HFF-Myc (cell line): ENCODE data around the gene CNTNAP4.

Experiments
- DNase-seq: peaks from one replicate; pipeline ENCODE4 v3.0.0-alpha.2; 2011; ENCODE audit warnings: low read depth; ENCODE audit errors: extremely low read depth
- H3K4me3 ChIP-seq: replicated peaks from 2 replicates; pipeline ENCODE4 v1.5.1; 2011; ENCODE audit warnings: low read depth, mild to moderate bottlenecking, control low read depth, low read length
- CTCF ChIP-seq: IDR thresholded peaks from 2 replicates; pipeline ENCODE4 v1.5.1; 2012; ENCODE audit warnings: mild to moderate bottlenecking, low read depth, low read length, control low read depth; ENCODE audit errors: missing control alignments

Gene CNTNAP4

GRCh38 chr16:76502555-76502954 is 225.4 kb downstream of the CNTNAP4 start:
- DNase-seq: no peak
- no peak overlapping the region for H3K4me3 ChIP-seq
- no peak for TF ChIP-seq CTCF

DNA sequence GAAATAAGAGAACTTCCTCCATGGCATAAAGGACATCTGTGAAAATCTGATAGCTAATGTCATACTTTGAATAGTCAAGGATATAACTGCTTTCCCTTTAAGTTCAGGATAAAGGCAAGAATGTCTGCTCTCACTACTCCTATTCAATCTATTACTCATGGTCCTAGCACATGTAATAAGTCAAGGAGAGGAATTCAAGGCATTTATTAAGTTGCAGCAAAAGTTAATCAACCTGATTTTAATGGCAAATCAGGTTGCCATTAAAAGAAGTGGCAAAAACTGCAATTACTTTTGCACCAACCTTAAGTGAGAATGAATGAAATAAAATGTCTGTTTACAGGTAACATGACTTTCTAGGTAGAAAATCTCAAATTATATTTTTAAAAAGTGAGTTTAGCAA is 225.9 kb downstream of the CNTNAP4 start:
- H3K4me3 ChIP-seq: no peak overlapping the region
- no peak for TF ChIP-seq CTCF
- DNase-seq: no peak

- DNase-seq: no peak
- no peak for TF ChIP-seq CTCF
- no peak overlapping the region for H3K4me3 ChIP-seq
Measured at GRCh38 chr16:76511203-76511602, 234.0 kb downstream of the CNTNAP4 start.

- no peak for TF ChIP-seq CTCF
- H3K4me3 ChIP-seq: no peak overlapping the region
Measured at GRCh38 chr16:76518781-76519180, 241.6 kb downstream of the CNTNAP4 start.

GRCh38 chr16:76524356-76524755 is 247.2 kb downstream of the CNTNAP4 start:
- DNase-seq: no peak
- H3K4me3 ChIP-seq: no peak overlapping the region
- no peak for TF ChIP-seq CTCF

More at GRCh38 chr16:76518781-76519180, 241.6 kb downstream of the CNTNAP4 start:
- no peak for DNase-seq

DNA sequence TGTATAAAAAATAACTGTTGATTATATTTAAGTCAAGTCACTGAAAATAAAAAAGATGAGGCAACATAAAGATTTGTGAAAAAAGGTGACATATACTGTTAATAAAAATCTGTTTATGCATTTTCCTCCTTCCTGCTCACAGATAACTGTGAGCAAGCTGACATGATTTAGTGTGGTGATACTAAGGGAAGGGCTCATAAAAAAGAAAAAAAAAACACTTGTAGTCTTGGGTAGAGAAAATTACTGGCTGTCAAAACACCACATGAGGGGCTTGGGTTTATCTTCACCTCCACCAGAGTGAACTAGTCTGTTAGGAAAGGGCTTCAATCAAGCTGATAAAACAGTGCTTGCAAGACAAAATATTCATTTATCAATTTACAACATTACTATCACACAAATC is 247.6 kb downstream of the CNTNAP4 start:
- no peak overlapping the region for H3K4me3 ChIP-seq
- DNase-seq: no peak
- no peak for TF ChIP-seq CTCF

GRCh38 chr16:76527244-76527643 is 250.0 kb downstream of the CNTNAP4 start:
- H3K4me3 ChIP-seq: no peak overlapping the region
- DNase-seq: no peak
- TF ChIP-seq CTCF: no peak
